Measurements from ENCODE around the gene TSSK6.
"Not testable (repeated sequence)": the region's sequence is repeated elsewhere in the genome, so short reads cannot be mapped to it uniquely, and the experiment has no call there.

TSSK6 gene

GRCh38 chr19:19485998-19486290, 29.4 kb downstream of the TSSK6 start:
- DNase-seq: no peak

- DNase-seq: no peak
Measured at GRCh38 chr19:19485161-19485997, 30.0 kb downstream of the TSSK6 start.

GRCh38 chr19:19482809-19483596, 32.3 kb downstream of the TSSK6 start:
- DNase-seq: no peak

DNA sequence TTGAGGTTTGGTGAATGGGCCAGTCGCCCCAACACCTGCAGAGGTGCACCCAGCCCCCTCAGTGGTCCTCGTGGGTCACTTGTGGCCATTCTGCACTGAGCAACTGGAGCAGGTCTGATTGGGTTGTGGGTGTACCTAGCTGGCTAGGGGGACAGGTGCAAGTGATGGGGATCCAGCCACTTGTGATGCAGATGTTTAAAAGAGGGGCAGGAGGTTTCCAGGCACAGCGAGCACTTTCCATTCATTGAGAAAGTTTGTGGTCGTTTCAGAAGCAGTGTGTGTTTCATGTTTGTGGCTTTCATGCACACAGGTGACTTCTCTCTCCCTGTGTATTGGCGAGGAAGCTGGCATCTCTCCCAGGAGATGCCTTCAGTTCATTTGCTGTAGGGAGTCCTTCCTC, 34.7 kb downstream of the TSSK6 start:
- DNase-seq: no peak

GRCh38 chr19:19477705-19478383, 37.5 kb downstream of the TSSK6 start:
- no peak for DNase-seq

DNA sequence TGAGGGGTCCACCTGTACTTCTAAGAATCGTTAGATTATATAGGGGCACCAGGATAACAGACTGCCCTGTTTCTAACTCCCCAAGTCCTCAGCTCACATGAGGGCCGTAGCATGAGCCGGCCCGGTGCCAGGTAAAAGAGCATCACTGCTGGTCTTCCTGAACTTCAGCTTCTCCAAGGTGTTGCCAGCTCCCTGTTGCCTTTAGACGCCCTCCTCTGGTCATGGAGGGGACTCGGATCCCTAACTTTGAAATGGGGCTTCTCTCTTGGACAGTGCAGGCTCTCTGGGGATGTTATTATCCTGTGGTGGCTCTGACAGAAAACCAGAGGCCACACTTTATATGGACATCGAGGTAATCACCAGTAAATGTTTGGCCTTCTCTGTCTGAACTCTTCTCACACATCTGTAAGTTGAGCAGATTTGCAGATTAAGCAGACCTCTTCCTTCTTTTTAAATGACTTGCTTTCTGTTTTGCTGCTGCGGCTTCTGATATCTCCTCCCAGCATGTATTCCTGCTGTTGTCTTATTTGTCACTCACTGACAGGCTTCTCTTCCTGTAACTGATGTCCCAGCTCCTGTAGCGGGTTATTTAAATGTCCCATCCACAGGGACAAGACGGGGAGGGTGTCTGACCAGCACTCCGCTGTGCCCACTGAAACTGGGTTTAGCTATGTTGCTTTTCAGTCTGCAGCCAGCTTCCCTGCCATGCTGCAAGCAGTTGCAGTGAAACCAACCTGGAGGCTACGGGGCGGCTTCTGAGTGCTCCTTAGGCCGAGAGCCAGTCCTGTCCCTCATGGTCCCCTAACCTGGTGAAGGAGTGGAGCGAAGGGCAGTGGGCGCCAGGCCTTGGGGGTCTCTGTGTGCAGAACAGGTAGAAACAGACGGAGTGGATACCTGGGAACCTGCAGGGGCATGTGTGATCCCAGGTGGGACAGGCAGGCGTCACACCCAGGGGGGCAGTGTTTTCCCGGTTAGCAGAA, 39.2 kb downstream of the TSSK6 start:
- peak; percentile 59 for DNase-seq

- DNase-seq: no peak
Measured at GRCh38 chr19:19475015-19475765, 40.2 kb downstream of the TSSK6 start.

DNA sequence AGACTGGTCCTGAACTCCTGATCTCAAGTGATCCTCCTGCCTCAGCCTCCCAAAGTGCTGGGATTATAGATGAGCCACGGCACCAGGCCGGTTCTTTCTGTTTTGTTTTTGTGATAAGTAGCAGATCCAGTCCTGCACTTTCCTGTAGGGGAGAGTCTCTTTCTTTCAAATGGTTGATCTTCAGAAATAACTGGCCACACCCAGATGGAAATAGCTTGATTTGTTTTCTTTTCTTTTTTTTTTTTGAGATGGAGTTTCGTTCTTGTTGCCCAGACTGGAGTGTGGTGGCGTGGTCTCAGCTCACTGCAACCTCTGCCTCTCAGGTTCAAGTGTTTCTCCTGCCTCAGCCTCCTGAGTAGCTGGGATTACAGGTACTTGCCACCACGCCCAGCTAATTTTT, 43.2 kb downstream of the TSSK6 start:
- DNase-seq: not testable (repeated sequence)

DNA sequence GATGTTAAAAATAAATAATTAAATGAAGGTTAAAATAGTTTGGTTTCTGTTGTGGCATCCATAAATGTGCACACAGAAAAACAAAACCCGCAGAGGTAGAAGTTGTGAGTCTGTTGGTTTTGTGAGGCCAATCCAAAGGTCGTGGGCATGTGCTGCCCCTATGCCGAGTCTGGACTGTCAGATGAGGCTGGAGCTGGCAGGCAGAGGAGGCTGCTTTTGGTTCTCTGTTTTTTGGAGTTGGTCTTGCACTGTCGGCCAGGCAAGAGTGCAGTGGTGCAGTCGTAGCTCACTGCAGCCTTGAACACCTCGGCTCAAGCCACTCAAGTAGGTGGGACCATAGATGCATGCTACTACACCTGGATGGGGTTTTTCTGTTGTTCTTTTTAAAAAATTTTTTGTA, 43.7 kb downstream of the TSSK6 start:
- no peak for DNase-seq

GRCh38 chr19:19470579-19470978, 44.8 kb downstream of the TSSK6 start:
- no peak for DNase-seq

- DNase-seq: no peak
Measured at GRCh38 chr19:19468424-19469050, 46.8 kb downstream of the TSSK6 start.

DNA sequence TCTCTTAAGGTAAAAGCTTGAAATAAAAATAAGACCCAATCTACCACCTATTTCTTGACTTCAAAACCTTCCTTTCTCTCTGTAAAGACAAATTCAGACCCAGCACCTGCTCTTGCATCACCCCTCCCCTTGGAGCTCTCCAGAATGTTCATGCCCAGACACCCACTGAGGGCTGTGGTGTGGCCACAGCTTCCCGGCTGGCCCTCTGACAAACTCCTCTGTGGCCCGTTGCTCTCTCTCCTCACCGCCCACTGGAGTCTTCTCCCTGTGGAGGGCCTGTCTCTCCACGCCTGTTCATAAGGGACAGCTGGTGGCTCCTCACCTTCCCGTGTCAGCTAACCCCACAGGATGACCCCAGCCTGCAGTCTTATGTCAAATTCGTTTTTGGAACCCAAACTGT, 49.1 kb downstream of the TSSK6 start:
- DNase-seq: no peak

DNA sequence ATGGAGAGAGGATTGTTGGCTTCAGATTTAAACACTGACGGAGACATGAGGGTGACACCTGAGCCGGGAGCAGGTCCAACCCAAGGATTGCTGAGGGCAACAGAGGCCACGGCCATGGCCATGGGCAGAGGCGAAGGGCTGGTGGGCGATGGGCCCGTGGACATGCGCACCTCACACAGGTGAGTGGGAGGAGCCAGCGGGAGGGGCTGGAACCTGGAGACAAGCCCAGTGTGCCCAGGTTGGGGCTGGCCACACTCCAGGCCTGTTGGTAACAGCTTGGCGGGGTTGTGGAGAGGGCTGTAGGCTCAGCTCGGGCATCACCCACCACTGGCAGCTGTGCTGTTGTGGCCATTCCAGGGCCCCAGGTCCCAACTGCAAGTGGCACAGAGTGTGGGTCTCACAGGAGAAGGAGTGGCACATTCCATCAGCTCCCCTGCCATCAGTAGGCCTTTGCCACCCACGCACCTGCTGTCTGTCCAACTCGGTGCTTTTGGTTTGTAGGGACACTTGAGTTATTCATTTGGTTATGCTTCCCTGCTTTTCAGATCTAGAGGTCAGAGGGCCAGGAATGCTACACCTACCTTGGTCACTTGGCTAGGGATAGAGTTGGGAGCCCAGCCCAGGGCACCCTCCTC, 49.8 kb downstream of the TSSK6 start:
- no peak for DNase-seq

- DNase-seq: no peak
Measured at GRCh38 chr19:19464339-19465098, 50.8 kb downstream of the TSSK6 start.
